Liver (tissue), 3 donors: ENCODE results near the gene SCNN1B.

Experiments used
- GABPA ChIP-seq, 2 donors: IDR thresholded peaks in 1 of 2; conservative IDR thresholded peaks in 1 of 2; 2 replicates each; pipeline ENCODE4 v1.6.1; 2016; ENCODE audit warnings: antibody characterized with exemption in 2 of 2, mild to moderate bottlenecking in 1 of 2, moderate library complexity in 1 of 2
- JUND ChIP-seq, 2 donors: IDR thresholded peaks; 2 replicates each; pipeline ENCODE4 v1.6.1; 2016; ENCODE audit warnings: antibody characterized with exemption in 2 of 2
- NR2F2 ChIP-seq: IDR thresholded peaks from 2 replicates; pipeline ENCODE4 v1.6.1; 2016; ENCODE audit warnings: antibody characterized with exemption
- RAD21 ChIP-seq, 2 donors: IDR thresholded peaks; 2 replicates each; pipeline ENCODE4 v1.6.1; 2016; ENCODE audit warnings: antibody characterized with exemption in 2 of 2, mild to moderate bottlenecking in 2 of 2
- RXRA ChIP-seq, 2 donors: IDR thresholded peaks; 2 replicates each; pipeline ENCODE4 v1.6.1; 2017 to 2018; ENCODE audit warnings: antibody characterized with exemption in 2 of 2, mild to moderate bottlenecking in 1 of 2
- TAF1 ChIP-seq: conservative IDR thresholded peaks from 2 replicates; pipeline ENCODE4 v1.6.1; 2016; ENCODE audit warnings: antibody characterized with exemption, mild to moderate bottlenecking
- YY1 ChIP-seq: IDR thresholded peaks from 2 replicates; pipeline ENCODE4 v1.6.1; 2016; ENCODE audit warnings: antibody characterized with exemption, mild to moderate bottlenecking
- TF ChIP-seq, protein P1 (sequence below): fragments of 150-350 bp; IDR thresholded peaks from 2 replicates; pipeline ENCODE4 v1.5.1; 2017; ENCODE audit warnings: improper control_type of control experiment, low read depth, low read length; ENCODE audit not compliant: missing input control
- TF ChIP-seq, protein P2 (sequence below): IDR thresholded peaks from 2 replicates; pipeline ENCODE4 v1.6.1; 2016; ENCODE audit warnings: antibody characterized with exemption
- TF ChIP-seq, protein P3 (sequence below): IDR thresholded peaks from 2 replicates; pipeline ENCODE4 v1.6.1; 2016; ENCODE audit warnings: antibody characterized with exemption
- TF ChIP-seq, protein P4 (sequence below): IDR thresholded peaks from 2 replicates; pipeline ENCODE4 v1.6.1; 2016; ENCODE audit warnings: antibody characterized with exemption
- donor health status: healthy.
- donor health status: healthy.

DNA sequence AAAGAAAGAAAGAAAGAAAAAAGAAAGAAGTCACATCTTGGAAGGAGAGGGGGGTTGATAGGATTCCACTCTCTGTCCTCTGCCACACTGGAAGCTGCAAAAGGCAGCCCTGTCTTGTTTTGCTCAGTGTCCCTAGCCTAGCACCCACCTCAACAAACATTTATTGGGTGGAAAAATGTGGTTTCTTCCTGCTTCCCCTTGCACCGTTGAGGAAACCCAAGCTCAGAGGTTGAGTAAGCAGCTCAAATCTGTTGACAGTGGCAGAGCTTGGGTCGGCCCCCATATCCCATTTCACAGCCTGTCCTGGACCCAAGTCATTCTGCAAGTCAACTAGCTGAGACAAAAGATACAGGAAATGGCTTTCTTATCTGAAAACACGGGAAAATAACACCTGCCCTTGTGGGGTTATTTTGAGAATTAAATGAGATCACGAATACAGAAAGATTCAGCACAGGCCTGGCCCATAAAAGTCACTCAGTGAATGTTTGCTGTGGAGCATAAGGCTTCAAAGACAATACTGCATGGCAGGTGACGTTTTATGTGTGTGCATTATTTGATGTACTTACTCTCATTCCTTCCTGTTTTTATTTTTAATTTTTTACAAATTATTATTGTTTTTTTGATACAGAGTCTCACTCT lies 63.6 kb downstream of the SCNN1B start:
- TF ChIP-seq, protein P1, sequence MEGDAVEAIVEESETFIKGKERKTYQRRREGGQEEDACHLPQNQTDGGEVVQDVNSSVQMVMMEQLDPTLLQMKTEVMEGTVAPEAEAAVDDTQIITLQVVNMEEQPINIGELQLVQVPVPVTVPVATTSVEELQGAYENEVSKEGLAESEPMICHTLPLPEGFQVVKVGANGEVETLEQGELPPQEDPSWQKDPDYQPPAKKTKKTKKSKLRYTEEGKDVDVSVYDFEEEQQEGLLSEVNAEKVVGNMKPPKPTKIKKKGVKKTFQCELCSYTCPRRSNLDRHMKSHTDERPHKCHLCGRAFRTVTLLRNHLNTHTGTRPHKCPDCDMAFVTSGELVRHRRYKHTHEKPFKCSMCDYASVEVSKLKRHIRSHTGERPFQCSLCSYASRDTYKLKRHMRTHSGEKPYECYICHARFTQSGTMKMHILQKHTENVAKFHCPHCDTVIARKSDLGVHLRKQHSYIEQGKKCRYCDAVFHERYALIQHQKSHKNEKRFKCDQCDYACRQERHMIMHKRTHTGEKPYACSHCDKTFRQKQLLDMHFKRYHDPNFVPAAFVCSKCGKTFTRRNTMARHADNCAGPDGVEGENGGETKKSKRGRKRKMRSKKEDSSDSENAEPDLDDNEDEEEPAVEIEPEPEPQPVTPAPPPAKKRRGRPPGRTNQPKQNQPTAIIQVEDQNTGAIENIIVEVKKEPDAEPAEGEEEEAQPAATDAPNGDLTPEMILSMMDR = no peak
- TF ChIP-seq JUND (IDR thresholded peaks at IDR 0.05) (no peak), RAD21 (IDR thresholded peaks at IDR 0.05) (no peak), YY1 (no peak), GABPA (IDR thresholded peaks at IDR 0.05 in 1 of 2, conservative IDR thresholded peaks at IDR 0.05 in 1 of 2) (no peak), RXRA (IDR thresholded peaks at IDR 0.05) (no peak), TAF1 (no peak), NR2F2 (no peak)
- TF ChIP-seq, protein P2, sequence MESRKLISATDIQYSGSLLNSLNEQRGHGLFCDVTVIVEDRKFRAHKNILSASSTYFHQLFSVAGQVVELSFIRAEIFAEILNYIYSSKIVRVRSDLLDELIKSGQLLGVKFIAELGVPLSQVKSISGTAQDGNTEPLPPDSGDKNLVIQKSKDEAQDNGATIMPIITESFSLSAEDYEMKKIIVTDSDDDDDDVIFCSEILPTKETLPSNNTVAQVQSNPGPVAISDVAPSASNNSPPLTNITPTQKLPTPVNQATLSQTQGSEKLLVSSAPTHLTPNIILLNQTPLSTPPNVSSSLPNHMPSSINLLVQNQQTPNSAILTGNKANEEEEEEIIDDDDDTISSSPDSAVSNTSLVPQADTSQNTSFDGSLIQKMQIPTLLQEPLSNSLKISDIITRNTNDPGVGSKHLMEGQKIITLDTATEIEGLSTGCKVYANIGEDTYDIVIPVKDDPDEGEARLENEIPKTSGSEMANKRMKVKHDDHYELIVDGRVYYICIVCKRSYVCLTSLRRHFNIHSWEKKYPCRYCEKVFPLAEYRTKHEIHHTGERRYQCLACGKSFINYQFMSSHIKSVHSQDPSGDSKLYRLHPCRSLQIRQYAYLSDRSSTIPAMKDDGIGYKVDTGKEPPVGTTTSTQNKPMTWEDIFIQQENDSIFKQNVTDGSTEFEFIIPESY = no peak
- TF ChIP-seq, protein P3, sequence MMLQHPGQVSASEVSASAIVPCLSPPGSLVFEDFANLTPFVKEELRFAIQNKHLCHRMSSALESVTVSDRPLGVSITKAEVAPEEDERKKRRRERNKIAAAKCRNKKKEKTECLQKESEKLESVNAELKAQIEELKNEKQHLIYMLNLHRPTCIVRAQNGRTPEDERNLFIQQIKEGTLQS = no peak
- TF ChIP-seq, protein P4, sequence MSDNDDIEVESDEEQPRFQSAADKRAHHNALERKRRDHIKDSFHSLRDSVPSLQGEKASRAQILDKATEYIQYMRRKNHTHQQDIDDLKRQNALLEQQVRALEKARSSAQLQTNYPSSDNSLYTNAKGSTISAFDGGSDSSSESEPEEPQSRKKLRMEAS = no peak
